Sigmoid colon (tissue), 7 donors: Measurements from ENCODE around the gene EED. TPM values are rescaled to one million over a fixed set of nuclear protein-coding genes. Genes with fewer than 3 reads are reported as not detected.

ENCODE experiments used
- DNase-seq: peaks from one replicate; pipeline ENCODE4 v3.0.0-alpha.2; 2019
- H3K27ac ChIP-seq, 4 donors: fragments of 200-600 bp; sonication (generic); one replicate each; pipeline ENCODE4 v1.5.1; 2016 to 2019; ENCODE audit warnings: mild to moderate bottlenecking in 1 of 4
- H3K27me3 ChIP-seq, 3 donors: fragments of 200-600 bp; sonication (generic); one replicate each; pipeline ENCODE4 v1.5.1; 2019; ENCODE audit warnings: mild to moderate bottlenecking in 1 of 3
- H3K36me3 ChIP-seq, 4 donors: fragments of 200-600 bp; sonication (generic); one replicate each; pipeline ENCODE4 v1.5.1; 2016 to 2019
- H3K4me1 ChIP-seq, 4 donors: fragments of 200-600 bp; sonication (generic); one replicate each; pipeline ENCODE4 v1.5.1; 2017 to 2019
- H3K4me3 ChIP-seq, 4 donors: fragments of 200-600 bp; sonication (generic); one replicate each; pipeline ENCODE4 v1.5.1; 2017 to 2019; ENCODE audit warnings: mild to moderate bottlenecking in 2 of 4, moderate library complexity in 1 of 4
- H3K9me3 ChIP-seq, 4 donors: fragments of 200-600 bp in 3 of 4; sonication (generic) in 3 of 4; one replicate each; pipeline versions ENCODE4 v1.5.1 to v1.6.1; 2013 to 2019
- EP300 ChIP-seq, 4 donors: sonication (generic); formaldehyde crosslinking; IDR thresholded peaks; one replicate each; pipeline ENCODE4 v1.6.1; 2017; ENCODE audit warnings: antibody characterized with exemption in 4 of 4
- POLR2A ChIP-seq, 2 donors: fragments of 450-650 bp; IDR thresholded peaks; one replicate each; pipeline ENCODE4 v1.6.1; 2016; ENCODE audit warnings: antibody characterized with exemption in 2 of 2, mild to moderate bottlenecking in 2 of 2, moderate library complexity in 2 of 2
- POLR2AphosphoS5 ChIP-seq, 4 donors: sonication (generic); formaldehyde crosslinking; IDR thresholded peaks; one replicate each; pipeline ENCODE4 v1.6.1; 2017; ENCODE audit warnings: antibody characterized with exemption in 4 of 4
- WGBS, 2 donors: extraction: QIAGEN DNeasy Blood & Tissue Kit; methylation state at CpG; one replicate each; pipeline ENCODE4 v1.1.7; 2013; 5-methylcytosine and 5-hydroxymethylcytosine counted together
- intact Hi-C: fragments of 100-400 bp; cut with DNase I; formaldehyde crosslinking; loops from one replicate; pipeline ENCODE4 v1.15.1; 2023
- polyA plus RNA-seq, 3 donors: library from polyadenylated mRNA; stranded (reverse); fragments of 200-250 nt; gene quantifications; one replicate each; pipeline ENCODE4 v1.2.3, GENCODE V29; 2013
- total RNA-seq, 4 donors: library from RNA; depleted of rRNA; stranded (reverse); fragments of >200 nt; gene quantifications; one replicate each; pipeline ENCODE4 v1.1.0, GENCODE V29; 2016
- TF ChIP-seq, protein P1 (sequence below), 4 experiments: fragments of 450-650 bp in 3 of 4; fragments of 200-600 bp in 1 of 4; IDR thresholded peaks; one replicate each; pipeline ENCODE4 v1.5.1; 2016 to 2019; ENCODE audit warnings: antibody characterized with exemption in 4 of 4, mild to moderate bottlenecking in 3 of 4, moderate library complexity in 2 of 4
- donor health status: healthy with polysubstance abuse.
- donor health status: Bipolar disorder and iron deficiency.
- donor health status: healthy.

Gene EED
- total and polyA plus RNA-seq, 7 donors = 12.6 to 28.6 (median 18.2) TPM

DNA sequence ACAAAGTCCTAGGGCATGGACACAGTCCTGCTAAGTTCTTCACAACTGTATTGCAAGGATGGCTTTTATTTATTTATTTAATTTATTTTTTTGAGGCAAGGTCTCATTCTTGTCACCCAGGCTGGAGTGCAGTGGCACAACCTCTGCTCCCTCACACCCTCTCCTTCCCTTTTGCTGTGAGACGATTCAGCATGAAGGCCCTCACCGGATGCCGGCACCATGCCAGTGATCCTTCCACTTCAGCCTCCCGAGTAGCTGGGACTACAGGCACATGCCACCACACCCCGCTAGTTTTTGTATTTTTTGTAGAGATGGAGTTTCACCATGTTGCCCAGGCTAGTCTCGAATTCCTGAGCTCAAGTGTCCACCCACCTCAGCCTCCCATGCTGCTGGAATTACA, 17.8 kb downstream of the EED start:
- Histone ChIP-seq H3K9me3 (no peaks in the 10 kb centered on the region), H3K4me1 (peaks cover 0 to 6% (median 3%) of the 10 kb centered on the region in 4 donors), H3K27ac (no peak overlapping the region), H3K36me3 (peaks cover 0 to 50% (median 0%) of the 10 kb centered on the region in 4 donors), H3K27me3 (no peaks in the 10 kb centered on the region), H3K4me3 (no peak overlapping the region)
- intact Hi-C loops = no loop called here
- no peak for DNase-seq
- 96 to 97% methylated on average over 6 of the region's 6 CpGs for WGBS, 2 donors
- TF ChIP-seq EP300 (IDR thresholded peaks at IDR 0.05) (no peak), POLR2AphosphoS5 (IDR thresholded peaks at IDR 0.05) (no peak), POLR2A (IDR thresholded peaks at IDR 0.05) (no peak)
- TF ChIP-seq, protein P1, sequence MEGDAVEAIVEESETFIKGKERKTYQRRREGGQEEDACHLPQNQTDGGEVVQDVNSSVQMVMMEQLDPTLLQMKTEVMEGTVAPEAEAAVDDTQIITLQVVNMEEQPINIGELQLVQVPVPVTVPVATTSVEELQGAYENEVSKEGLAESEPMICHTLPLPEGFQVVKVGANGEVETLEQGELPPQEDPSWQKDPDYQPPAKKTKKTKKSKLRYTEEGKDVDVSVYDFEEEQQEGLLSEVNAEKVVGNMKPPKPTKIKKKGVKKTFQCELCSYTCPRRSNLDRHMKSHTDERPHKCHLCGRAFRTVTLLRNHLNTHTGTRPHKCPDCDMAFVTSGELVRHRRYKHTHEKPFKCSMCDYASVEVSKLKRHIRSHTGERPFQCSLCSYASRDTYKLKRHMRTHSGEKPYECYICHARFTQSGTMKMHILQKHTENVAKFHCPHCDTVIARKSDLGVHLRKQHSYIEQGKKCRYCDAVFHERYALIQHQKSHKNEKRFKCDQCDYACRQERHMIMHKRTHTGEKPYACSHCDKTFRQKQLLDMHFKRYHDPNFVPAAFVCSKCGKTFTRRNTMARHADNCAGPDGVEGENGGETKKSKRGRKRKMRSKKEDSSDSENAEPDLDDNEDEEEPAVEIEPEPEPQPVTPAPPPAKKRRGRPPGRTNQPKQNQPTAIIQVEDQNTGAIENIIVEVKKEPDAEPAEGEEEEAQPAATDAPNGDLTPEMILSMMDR (IDR thresholded peaks at IDR 0.05) = no peak

DNA sequence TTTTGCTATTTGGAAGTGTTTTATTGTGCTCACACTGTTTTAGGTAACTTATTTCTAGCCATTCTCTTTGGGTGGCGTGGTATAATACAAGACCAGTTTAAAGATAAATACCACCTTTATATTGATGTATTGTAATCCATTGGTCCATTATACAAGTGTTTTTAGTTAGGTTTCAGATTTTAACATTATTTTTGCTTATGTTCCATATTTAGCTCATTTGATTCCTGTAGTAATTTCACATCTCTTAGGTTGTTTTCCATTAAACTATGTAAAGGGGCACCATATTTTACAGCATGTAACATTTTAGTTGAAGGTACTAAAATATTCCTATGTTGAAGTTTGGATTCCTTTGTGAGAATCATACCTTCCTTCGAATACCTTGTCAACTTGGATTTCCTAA, 20.1 kb downstream of the EED start:
- DNase-seq = no peak
- intact Hi-C loops = no loop called here
- Histone ChIP-seq H3K27me3 (no peaks in the 10 kb centered on the region), H3K27ac (no peak overlapping the region), H3K4me1 (no peaks in the 10 kb centered on the region), H3K36me3 (peaks cover 0 to 60% (median 0%) of the 10 kb centered on the region in 4 donors), H3K4me3 (no peak overlapping the region), H3K9me3 (no peaks in the 10 kb centered on the region)
- WGBS, 2 donors = 95 to 96% methylated on average over 2 of the region's 2 CpGs
- TF ChIP-seq, protein P1 (IDR thresholded peaks at IDR 0.05) = no peak
- TF ChIP-seq EP300 (IDR thresholded peaks at IDR 0.05) (no peak), POLR2A (IDR thresholded peaks at IDR 0.05) (no peak)

DNA sequence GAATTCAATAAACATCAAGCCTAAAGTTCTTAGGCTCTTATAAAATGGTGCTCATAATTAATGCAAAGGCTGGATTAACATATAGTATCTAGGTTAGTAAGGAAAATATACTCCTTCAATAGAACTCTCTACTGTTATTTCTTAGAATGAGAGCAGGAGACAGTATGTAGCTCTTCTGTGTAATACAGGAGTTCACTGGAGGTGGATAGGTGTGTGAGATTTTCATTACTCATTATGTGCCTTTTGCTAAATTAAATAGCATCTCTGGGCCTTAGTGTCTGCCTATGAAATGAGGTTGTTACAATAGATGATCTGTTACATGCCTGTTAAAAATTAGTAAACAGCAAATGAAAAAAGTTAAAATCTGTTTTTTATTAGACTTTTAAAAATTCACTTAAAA, 20.6 kb downstream of the EED start:
- Histone ChIP-seq H3K9me3 (no peaks in the 10 kb centered on the region), H3K4me3 (no peak overlapping the region), H3K27ac (no peak overlapping the region), H3K36me3 (peaks cover 0 to 63% (median 0%) of the 10 kb centered on the region in 4 donors), H3K27me3 (no peaks in the 10 kb centered on the region), H3K4me1 (no peaks in the 10 kb centered on the region)
- intact Hi-C loops = no loop called here
- DNase-seq = no peak
- TF ChIP-seq POLR2AphosphoS5 (IDR thresholded peaks at IDR 0.05) (no peak), EP300 (IDR thresholded peaks at IDR 0.05) (no peak), POLR2A (IDR thresholded peaks at IDR 0.05) (no peak)

DNA sequence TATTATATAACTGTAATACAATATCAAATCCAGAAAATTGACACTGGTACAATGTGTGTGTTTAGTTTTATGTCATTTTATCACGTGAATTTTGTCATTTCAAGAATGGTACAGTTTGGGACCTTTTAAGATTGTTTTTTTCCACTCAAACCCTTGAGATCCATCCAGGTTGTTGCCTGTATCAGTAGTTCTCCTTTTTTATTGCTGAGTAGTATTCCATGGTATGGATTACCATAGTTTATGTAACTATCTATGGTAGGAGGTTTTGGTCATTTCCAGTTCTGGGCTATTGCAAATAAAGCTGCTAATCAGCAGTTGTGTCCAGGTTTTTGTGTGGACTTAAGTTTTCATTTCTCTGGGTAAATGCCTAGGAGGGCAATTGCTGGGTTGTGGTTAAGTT, 25.1 kb downstream of the EED start:
- intact Hi-C loops = no loop called here
- no peaks in the 10 kb centered on the region for H3K27me3 ChIP-seq
- no peak for TF ChIP-seq POLR2AphosphoS5 (IDR thresholded peaks at IDR 0.05)
- TF ChIP-seq, protein P1 (IDR thresholded peaks at IDR 0.05) = no peak
- TF ChIP-seq POLR2A (IDR thresholded peaks at IDR 0.05) = no peak
- TF ChIP-seq EP300 (IDR thresholded peaks at IDR 0.05) = no peak
- DNase-seq = no peak
- 89 to 93% methylated on average over 1 of the region's 1 CpG for WGBS, 2 donors
- no peak overlapping the region for H3K27ac ChIP-seq
- no peaks in the 10 kb centered on the region for H3K4me1 ChIP-seq
- no peaks in the 10 kb centered on the region for H3K9me3 ChIP-seq
- H3K4me3 ChIP-seq = no peak overlapping the region
- H3K36me3 ChIP-seq = peaks cover 0 to 30% (median 0%) of the 10 kb centered on the region in 4 donors

DNA sequence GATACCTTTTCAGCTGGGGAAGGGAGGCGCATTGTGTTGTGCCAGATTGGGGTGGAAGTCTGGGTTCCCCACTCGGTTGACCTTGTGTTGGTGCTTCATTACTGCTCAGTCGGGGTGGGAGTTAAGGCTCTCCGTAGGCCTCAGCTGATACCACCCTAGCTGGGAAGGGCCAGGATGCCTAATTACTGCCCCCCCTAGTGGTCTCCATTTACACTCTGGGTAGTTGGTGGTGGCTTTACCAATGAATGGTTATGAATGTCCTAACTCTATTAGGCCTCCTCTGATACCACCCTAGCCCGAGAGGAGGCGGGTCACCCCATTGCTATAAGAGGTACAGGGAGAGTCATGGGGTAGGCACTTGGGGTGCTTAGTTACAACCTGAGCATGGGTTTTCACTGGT, 29.9 kb downstream of the EED start:
- TF ChIP-seq POLR2A (IDR thresholded peaks at IDR 0.05) = no peak
- TF ChIP-seq POLR2AphosphoS5 (IDR thresholded peaks at IDR 0.05) = no peak
- TF ChIP-seq, protein P1 (IDR thresholded peaks at IDR 0.05) = no peak
- no peak for TF ChIP-seq EP300 (IDR thresholded peaks at IDR 0.05)
- no peaks in the 10 kb centered on the region for H3K4me1 ChIP-seq
- no peaks in the 10 kb centered on the region for H3K9me3 ChIP-seq
- no peak for DNase-seq
- H3K4me3 ChIP-seq = no peak overlapping the region
- WGBS, 2 donors = 96% methylated on average over 6 of the region's 6 CpGs
- no peak overlapping the region for H3K27ac ChIP-seq
- peaks cover 0 to 34% (median 5%) of the 10 kb centered on the region in 4 donors for H3K36me3 ChIP-seq
- no peaks in the 10 kb centered on the region for H3K27me3 ChIP-seq
- intact Hi-C loops = no loop called here
